HCT116 (cell line): Measurements from ENCODE around the gene IMPG1.

Experiments used
- EZH2 ChIP-seq: fragments of 200-600 bp; sonication (generic); IDR thresholded peaks from 2 replicates; pipeline ENCODE4 v1.6.1; 2017; ENCODE audit warnings: antibody characterized with exemption, mixed run types
- JUND ChIP-seq: IDR thresholded peaks from 2 replicates; pipeline ENCODE4 v1.6.1; 2012
- SIN3A ChIP-seq: IDR thresholded peaks from 2 replicates; pipeline ENCODE4 v1.6.1; 2012; ENCODE audit warnings: low read depth
- YY1 ChIP-seq: IDR thresholded peaks from 2 replicates; pipeline ENCODE4 v1.6.1; 2011; ENCODE audit warnings: low read length, low read depth, moderate library complexity, mild to moderate bottlenecking; ENCODE audit not compliant: insufficient replicate concordance; ENCODE audit errors: extremely low read depth
- TF ChIP-seq, protein P1 (sequence below): IDR thresholded peaks from 2 replicates; pipeline ENCODE4 v1.6.1; 2011; ENCODE audit warnings: mild to moderate bottlenecking, low read length, moderate library complexity; ENCODE audit not compliant: insufficient replicate concordance; ENCODE audit errors: extremely low read depth
- TF ChIP-seq, protein P2 (sequence below), 3 experiments: fragments of 200-600 bp in 1 of 3; sonication (generic) in 1 of 3; IDR thresholded peaks in 2 of 3; conservative IDR thresholded peaks in 1 of 3; 2 replicates each; pipeline ENCODE4 v1.5.1; 2012 to 2017; ENCODE audit warnings: low read depth in 2 of 3, low read length in 2 of 3, antibody characterized with exemption in 1 of 3, borderline replicate concordance in 1 of 3, control low read depth in 1 of 3, mild to moderate bottlenecking in 1 of 3, mixed read lengths in 1 of 3, mixed run types in 1 of 3, moderate library complexity in 1 of 3; ENCODE audit not compliant: insufficient read depth in 1 of 3
- TF ChIP-seq, protein P3 (sequence below): IDR thresholded peaks from 2 replicates; pipeline ENCODE4 v1.6.1; 2012

DNA sequence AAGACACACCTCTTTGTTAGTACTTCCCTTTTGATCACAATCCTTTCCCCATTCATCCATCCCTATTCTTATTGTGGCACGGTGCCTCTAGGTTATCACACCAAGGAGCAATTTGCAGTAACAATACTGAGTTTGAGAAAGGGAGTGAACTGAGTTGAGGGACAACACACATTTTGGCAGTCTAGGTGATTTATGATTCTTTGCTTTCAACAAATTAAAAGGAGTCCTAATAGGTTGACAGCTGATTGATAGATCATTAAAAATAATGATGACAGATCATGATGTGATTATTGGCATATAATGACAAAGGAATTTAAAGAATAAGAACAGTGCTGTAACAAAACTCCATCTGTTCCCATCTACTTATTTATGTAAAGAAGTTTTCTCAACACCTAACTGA lies 36.7 kb downstream of the IMPG1 start:
- TF ChIP-seq EZH2 (no peak), SIN3A (no peak), YY1 (no peak), JUND (no peak)
- TF ChIP-seq, protein P1, sequence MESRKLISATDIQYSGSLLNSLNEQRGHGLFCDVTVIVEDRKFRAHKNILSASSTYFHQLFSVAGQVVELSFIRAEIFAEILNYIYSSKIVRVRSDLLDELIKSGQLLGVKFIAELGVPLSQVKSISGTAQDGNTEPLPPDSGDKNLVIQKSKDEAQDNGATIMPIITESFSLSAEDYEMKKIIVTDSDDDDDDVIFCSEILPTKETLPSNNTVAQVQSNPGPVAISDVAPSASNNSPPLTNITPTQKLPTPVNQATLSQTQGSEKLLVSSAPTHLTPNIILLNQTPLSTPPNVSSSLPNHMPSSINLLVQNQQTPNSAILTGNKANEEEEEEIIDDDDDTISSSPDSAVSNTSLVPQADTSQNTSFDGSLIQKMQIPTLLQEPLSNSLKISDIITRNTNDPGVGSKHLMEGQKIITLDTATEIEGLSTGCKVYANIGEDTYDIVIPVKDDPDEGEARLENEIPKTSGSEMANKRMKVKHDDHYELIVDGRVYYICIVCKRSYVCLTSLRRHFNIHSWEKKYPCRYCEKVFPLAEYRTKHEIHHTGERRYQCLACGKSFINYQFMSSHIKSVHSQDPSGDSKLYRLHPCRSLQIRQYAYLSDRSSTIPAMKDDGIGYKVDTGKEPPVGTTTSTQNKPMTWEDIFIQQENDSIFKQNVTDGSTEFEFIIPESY = no peak
- TF ChIP-seq, protein P2, sequence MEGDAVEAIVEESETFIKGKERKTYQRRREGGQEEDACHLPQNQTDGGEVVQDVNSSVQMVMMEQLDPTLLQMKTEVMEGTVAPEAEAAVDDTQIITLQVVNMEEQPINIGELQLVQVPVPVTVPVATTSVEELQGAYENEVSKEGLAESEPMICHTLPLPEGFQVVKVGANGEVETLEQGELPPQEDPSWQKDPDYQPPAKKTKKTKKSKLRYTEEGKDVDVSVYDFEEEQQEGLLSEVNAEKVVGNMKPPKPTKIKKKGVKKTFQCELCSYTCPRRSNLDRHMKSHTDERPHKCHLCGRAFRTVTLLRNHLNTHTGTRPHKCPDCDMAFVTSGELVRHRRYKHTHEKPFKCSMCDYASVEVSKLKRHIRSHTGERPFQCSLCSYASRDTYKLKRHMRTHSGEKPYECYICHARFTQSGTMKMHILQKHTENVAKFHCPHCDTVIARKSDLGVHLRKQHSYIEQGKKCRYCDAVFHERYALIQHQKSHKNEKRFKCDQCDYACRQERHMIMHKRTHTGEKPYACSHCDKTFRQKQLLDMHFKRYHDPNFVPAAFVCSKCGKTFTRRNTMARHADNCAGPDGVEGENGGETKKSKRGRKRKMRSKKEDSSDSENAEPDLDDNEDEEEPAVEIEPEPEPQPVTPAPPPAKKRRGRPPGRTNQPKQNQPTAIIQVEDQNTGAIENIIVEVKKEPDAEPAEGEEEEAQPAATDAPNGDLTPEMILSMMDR (IDR thresholded peaks at IDR 0.05 in 2 of 3, conservative IDR thresholded peaks at IDR 0.05 in 1 of 3; ENCODE audit: borderline replicate concordance in 1 of 3, insufficient read depth in 1 of 3, low read depth in 2 of 3, low read length in 2 of 3) = no peak
- TF ChIP-seq, protein P3, sequence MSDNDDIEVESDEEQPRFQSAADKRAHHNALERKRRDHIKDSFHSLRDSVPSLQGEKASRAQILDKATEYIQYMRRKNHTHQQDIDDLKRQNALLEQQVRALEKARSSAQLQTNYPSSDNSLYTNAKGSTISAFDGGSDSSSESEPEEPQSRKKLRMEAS = no peak
